ENCODE measurements around the gene MMP27.
A peak's percentile ranks its signal among the peaks of the same experiment; 100 is the strongest.

The MMP27 gene

DNA sequence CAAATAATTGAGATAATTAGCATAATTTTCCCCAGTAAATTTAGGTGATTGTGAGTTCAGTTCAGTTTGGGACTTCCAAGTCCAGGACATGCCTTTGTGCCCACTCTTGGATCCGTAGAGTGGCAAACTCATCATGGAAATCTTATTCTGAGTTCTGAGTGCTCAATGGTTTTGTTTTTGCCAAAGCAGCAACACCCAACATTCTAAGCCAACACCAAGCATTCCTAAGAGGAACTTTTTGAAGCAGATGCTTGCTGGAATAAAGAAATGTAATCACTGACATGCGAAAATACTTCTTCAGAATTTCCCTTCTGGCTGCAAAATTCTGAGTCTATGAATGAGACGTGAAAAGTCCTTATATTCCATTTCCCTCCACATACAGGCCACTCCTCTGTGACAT, 10.4 kb downstream of the MMP27 start:
- no peak for DNase-seq

DNA sequence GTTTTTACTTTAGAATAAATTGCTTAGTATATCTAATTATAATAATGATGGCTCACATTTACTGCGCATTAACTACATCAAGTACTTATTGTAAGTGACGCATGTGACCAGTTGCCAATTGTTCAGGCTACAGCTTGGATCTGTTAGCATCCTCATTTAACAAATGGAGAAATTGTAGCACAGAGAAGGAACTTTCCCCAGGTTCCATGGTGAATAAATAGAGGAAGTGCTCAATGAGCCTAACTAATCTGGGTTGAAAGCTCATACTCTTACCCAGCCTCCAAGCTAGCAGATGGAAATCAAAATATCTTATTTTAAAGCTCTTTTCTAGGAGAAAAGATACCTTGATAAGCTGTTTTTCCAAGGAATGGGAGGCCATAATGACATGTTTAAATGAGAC, 19.8 kb downstream of the MMP27 start:
- no peak for DNase-seq

DNA sequence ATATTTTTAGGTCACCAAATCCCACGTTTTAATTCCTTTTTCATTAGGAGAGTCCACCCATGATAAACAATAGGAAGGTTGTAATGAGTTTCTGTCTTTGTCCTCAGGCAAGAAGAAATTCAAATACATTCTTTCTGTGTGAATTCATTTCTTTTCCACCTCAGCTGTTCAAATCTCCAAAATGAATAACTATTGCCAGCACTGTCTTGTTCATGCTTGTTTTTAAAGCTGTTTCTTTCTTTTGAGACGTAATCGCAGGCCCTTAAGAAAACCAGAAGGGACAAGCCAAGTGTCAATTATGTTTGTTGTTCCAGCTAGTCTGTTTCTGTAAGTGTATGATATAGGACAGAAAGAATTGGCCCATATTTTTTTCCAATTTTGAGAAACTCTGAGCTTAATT, 20.2 kb downstream of the MMP27 start:
- no peak for DNase-seq

DNA sequence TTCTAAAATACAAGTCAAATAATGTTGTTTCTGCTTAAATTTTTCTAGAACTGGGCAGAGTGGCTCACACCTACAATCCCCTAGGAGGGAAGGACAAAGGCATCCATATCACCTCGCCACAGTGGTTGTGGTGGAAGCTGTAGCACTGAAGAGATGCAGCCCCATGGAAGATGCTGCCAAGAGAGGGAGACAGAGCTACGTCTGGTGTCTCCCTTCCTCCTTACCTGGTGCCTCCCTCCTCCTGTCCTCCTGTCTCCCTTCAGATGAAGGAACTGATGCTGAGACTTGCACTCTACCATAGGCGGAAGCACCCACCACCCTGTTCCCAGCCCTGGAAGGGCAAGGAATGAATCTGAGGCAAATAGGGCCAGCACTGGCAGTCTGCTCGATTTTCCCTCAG, 22.3 kb downstream of the MMP27 start:
- no peak for DNase-seq

DNA sequence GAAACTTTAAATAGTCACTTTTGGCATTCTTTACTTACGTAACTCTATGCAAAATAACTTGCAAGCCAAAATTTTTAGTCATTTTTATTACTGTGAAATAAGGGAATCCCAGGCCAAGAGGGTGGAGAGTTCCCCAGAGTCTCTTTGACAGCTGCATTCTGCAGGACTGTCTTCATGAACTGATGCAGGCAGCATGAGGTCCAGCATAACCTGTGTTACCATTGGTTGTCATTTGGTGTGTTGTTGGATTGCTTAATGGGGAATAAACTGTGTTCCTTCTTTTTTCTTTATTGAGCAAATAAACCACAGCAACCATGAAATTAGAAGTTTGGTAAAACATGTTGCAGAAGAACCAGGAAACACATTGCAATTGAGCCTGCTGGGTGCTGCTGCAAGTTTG, 24.6 kb downstream of the MMP27 start:
- no peak for DNase-seq

DNA sequence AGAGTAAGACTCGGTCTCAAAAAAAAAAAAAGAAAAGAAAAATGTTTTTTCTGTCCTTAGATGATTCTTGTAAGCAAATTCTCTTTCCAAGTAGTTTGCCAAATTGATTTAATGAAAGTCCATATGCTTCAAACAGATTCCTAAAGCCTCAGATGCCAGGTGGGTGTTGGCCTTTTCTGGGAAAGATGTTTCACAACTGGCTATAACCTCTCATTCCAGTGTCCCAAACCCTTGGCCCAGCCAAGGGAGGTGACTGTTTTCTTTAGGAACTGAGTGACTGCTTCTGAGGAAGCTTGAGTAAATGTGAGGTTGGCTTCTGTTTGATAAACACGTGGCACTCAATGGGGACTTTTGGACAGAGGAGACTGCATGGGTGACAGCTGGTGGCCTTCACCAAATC, 27.5 kb downstream of the MMP27 start:
- no peak for DNase-seq

DNA sequence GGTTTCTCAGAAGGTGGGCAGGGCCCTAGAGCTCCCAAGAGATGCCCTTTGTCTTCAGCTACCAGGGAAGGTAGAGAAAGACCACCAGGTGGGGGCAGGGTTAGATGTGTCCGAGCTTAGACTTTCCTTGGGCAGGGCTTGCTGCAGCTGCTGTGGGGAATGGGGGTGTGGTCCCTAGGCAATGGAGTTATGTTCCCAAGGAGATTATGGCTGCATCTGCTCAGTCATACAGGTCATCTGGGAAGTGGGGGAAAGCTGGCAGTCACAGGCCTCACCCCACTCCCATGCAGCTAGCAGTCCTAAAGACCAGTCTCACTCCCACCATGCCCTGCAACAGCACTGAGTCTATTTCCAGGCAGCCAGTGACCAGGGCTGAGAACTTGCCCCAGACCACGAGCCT, 29.5 kb downstream of the MMP27 start:
- no peak for DNase-seq

DNA sequence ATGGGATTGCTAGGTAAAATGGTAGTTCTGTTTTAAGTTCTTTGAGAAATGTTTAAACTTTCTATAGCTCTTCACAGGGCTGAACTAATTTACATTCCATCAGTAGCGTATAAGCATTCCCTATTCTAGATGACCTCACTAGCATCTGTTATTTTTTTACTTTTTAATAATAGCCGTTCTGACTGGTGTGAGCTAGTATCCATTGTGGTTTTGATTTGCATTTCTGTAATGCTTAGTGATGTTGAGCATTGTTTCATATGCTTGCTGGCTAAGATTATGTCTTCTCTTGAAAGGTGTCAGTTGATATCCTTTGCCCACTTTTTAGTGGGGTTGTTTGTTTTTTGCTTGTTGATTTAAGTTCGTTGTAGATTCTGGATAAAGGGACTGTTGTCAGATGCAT, 35.9 kb downstream of the MMP27 start:
- no peak for DNase-seq

DNA sequence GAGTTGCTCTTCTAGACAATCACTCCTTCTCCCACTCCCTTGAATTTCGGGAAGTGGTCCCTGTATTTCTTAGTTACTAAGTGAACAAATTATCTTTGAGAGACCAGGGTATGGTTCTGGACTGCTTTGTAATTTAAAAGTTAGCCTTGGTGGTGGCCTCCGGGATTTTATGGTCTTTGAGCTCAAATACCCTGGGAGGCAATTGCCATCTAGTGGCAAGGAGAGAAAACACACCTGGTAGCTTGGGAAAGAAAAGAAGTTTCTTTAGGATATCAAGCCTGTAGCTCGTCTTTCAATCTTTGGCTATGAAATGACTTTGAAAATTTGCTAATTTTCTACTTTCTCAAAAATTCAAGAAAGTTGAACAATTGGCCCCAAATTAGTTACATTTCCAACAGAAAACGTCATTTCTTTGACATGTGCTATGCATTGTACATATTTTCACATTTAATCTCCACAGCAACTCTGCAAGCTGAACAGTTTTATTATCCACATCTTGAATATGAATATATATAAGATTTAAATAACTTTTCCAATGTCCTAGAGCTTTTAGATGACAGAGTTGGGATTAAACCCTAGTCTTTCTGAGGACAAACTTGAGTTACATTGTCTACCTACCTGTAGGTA, 39.1 kb downstream of the MMP27 start:
- peak; percentile 5 for DNase-seq

DNA sequence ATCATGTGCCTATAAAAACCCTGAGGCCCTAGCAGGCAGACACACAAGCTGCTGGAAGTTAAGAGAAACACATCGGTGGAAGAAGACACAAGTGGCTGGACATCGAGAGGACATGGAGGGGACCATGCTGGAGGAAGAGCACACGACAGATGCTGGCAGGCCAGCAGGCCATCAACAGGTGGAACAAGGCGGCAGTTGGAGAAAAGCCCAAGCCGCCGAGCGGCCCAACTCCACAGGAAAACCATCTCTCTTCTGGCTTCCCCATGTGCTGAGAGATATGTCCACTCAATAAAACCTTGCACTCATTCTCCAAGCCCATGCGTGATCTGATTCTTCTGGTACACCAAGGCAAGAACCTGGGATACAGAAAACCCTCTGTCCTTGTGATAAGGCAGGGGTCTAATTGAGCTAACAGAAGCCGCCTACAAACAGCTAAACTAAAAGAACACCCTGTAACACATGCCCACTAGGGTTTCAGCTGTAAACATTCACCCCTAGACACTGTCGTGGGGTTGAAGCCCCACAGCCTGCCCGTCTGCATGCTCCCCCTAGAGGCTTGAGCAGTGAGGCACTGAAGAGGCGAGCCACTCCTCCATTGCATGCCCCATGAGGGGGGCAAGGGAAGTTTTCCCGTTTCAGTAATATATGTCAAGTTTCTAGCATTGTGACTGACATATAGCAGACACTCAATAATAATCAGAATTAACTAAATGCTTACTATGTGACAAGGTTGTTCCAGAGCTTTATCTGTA, 41.4 kb downstream of the MMP27 start:
- DNase-seq, result no peak

DNA sequence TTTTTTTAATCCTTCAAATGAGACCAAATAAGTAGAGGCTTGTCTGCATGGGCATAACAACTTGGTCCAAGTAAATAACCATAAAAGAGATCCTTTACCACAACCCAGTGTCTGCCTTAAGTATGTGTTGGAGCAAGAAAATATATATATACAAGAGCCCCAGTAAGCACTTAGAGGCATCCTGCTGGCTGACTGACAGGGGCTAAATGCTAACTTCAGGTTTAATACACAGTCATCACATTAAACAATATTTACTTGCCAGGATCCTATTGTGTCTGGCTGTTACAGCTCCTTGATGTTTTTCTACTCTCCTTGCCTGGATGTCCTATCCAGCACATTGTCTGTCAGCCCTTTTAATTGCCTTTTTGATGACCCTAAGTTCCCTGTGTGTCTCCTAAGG, 43.0 kb downstream of the MMP27 start:
- no peak for DNase-seq

DNA sequence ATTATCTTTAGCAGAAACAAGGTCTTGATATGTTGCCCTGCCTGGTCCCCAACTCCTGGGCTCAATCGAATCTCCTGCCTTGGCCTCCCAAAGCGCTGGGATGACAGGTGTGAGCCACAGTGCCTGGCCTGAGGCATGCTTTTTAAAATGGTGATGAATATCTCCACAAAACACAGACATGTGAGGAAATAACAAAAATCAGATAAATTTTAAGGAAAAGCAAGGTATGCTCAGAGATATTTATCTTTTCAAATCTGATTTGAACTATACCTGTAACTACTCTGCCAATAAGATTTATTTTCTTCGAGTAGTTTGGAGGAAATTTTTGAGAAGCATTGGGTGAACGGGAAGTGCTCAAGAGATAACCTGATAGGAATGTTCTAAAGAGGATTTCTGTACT, 44.5 kb downstream of the MMP27 start:
- no peak for DNase-seq

DNA sequence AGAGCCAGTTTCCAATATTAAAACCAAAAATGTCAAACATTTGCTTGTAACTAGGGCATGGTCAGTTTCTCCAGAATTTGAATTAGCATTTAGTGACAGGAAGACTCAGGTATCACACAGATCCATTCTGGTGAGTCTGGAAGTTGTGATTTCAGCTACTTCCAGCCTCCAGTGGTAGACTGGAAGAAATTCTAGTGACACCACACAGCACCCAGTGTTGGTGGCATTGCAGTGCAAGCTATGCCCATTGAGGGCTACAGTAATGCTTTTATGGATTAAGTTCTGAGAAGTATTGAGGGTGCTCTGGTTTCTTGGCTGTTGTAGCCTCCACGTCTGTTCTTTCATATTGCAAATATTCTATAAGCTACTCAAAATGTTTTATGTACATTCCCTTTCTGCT, 49.0 kb downstream of the MMP27 start:
- DNase-seq, result no peak

DNA sequence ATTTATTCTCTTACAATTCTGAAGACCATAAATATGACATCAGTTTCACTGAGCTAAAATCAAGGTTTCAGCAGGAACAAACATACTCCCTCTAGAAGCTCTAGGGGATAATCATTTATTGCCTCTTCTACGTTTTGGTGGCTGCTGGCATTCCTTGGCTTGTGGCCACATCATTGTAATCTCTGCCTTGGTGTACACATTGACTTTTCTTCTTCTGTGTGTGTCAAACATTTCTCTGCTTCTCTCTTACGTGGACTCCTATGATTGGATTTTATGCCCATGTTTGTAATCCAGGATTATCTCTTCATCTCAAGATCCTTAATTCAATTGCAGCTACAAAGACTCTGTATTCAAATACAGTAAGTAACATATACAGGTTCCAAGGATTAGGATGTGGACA, 50.0 kb downstream of the MMP27 start:
- DNase-seq, result no peak

DNA sequence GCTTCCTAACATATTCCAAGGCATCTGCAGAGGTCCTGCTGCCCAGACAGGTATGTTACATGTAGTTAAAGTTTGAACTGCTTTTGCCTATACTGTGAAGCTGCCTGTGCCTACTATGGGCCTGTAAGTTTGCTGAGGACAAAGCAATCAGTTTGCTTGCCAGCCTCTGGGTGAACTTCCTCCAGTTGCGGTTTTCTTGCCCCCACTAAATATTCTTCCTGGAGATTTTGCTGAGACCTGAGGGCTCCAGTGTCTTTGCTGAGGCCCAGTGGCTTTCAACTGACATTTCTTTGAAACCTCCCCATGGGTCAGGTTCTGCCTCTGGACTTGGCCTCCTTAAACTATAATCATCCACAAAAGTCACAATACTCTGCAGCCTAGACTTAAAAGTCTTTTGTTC, 50.8 kb downstream of the MMP27 start:
- DNase-seq, result no peak

DNA sequence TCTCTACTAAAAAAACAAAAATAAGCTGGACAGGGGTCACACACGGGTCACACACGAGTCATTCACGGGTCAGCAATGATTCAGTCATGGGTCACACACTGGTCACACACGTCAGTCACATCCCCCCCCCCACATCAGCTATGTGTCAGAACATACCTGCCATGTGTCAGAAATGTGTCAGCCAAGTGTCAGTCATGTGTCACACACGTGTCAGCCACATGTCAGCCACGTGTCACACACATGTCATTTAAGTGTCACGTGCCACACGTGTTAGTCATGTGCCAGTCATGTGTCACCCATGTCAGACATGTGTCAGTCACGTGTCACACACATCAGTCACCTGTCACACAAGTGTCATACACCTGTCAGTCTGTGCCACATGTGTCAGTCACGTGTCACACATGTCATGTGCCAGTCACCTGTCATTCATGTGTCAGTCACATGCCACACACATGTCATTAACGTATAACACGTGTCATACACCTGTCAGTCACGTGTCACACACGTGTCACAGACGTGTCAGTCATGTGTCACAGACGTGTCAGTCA, 51.8 kb downstream of the MMP27 start:
- no peak for DNase-seq

DNA sequence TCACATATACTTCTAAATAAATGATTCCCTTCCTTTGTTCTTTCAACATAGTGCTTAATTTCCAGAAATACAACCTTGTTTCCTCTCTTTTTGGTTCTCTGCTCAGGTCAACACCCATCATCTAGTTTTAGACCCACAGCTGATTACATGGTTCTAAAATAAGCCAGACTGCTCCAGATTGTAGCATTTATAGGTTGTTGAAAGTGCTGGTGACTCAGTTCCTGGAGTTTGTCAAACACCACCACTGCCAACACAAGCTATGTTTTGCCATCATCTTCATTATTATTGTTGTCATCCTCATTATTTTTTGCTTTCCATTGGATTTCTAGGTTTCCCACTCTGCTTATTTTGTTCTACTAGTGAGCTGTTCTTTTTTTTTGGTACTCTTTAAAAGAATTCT, 58.1 kb downstream of the MMP27 start:
- no peak for DNase-seq

DNA sequence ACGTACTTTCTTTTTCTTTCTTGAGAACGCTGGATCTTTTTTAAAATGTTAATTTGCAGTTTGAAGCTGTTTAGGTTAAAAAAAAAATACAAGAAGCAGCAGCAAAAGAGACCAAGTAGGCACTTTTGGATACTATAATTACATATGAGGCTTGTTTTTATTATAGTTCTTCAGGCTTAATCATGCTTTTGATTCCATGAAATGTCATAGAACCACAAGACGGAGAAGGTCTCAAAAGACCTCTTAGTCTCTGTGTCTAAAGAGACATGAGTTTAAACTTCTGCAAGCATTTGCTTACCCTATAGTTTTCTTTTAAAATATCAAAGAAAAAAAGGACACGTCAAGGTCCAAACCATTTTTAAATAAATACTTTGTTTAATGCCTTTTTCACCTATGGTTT, 61.6 kb downstream of the MMP27 start:
- DNase-seq, result no peak

All from activated gamma-delta T cell treated with Interleukin-2 at 50 U/mL for 16 hours (primary cell).